Neural crest cell (in vitro differentiated cells): ENCODE results near the gene PAX5. TPM values are rescaled to one million over a fixed set of nuclear protein-coding genes. Genes with fewer than 3 reads are reported as not detected.

Experiments used
- DNase-seq: peaks from one replicate; pipeline ENCODE4 v3.0.0; 2021; ENCODE audit warnings: low read depth, mixed read lengths, low spot score
- H3K27ac Mint-ChIP-seq: one replicate; pipeline ENCODE4 v1.8.0; 2021; ENCODE audit warnings: mild to moderate bottlenecking, mixed read lengths; ENCODE audit not compliant: unreplicated experiment
- H3K27me3 Mint-ChIP-seq: 2 replicates; pipeline ENCODE4 v1.8.0; 2021; ENCODE audit warnings: low read depth, mild to moderate bottlenecking, mixed read lengths
- H3K36me3 Mint-ChIP-seq: 2 replicates; pipeline ENCODE4 v1.8.0; 2021; ENCODE audit warnings: low read depth, mild to moderate bottlenecking, mixed read lengths
- H3K4me1 Mint-ChIP-seq: 2 replicates; pipeline ENCODE4 v1.8.0; 2021; ENCODE audit warnings: mixed read lengths
- H3K4me3 Mint-ChIP-seq: one replicate; pipeline ENCODE4 v1.8.0; 2021; ENCODE audit warnings: mild to moderate bottlenecking, mixed read lengths
- H3K9me3 Mint-ChIP-seq: 2 replicates; pipeline ENCODE4 v1.8.0; 2021; ENCODE audit warnings: mixed read lengths
- CTCF ChIP-seq: fragments of 200-600 bp; sonication (generic); conservative IDR thresholded peaks from 2 replicates; pipeline ENCODE4 v1.5.0; 2021; ENCODE audit warnings: antibody characterized with exemption, mild to moderate bottlenecking
- total RNA-seq: library from RNA; stranded (reverse); gene quantifications from 2 replicates; pipeline ENCODE4 v1.2.1, GENCODE V29; 2021

PAX5 gene
- total RNA-seq, 1 donor from 2014 or later = 19.5 TPM

- Mint-ChIP-seq H3K4me1 (peaks cover 7% of the 10 kb centered on the region), H3K27ac (peak overlapping the region; percentile 41), H3K27me3 (no peaks in the 10 kb centered on the region), H3K9me3 (no peaks in the 10 kb centered on the region), H3K36me3 (no peaks in the 10 kb centered on the region), H3K4me3 (no peak overlapping the region)
- TF ChIP-seq CTCF = no peak
- DNase-seq = no peak
Observed at GRCh38 chr9:36942891-36943290, 91.2 kb downstream of the PAX5 start.

GRCh38 chr9:36941441-36941840 is 92.6 kb downstream of the PAX5 start:
- DNase-seq = no peak
- Mint-ChIP-seq H3K27me3 (no peaks in the 10 kb centered on the region), H3K4me1 (peaks cover 7% of the 10 kb centered on the region), H3K36me3 (no peaks in the 10 kb centered on the region), H3K27ac (no peak overlapping the region), H3K4me3 (no peak overlapping the region), H3K9me3 (no peaks in the 10 kb centered on the region)
- TF ChIP-seq CTCF = no peak

- no peak for TF ChIP-seq CTCF
- peaks cover 7% of the 10 kb centered on the region for H3K4me1 Mint-ChIP-seq
- H3K27me3 Mint-ChIP-seq = no peaks in the 10 kb centered on the region
- H3K9me3 Mint-ChIP-seq = no peaks in the 10 kb centered on the region
- no peak overlapping the region for H3K27ac Mint-ChIP-seq
- DNase-seq = no peak
- no peaks in the 10 kb centered on the region for H3K36me3 Mint-ChIP-seq
- H3K4me3 Mint-ChIP-seq = no peak overlapping the region
Observed at GRCh38 chr9:36940881-36941280, 93.2 kb downstream of the PAX5 start.

- H3K4me1 Mint-ChIP-seq = peaks cover 7% of the 10 kb centered on the region
- no peaks in the 10 kb centered on the region for H3K36me3 Mint-ChIP-seq
- no peaks in the 10 kb centered on the region for H3K9me3 Mint-ChIP-seq
- no peak for DNase-seq
- no peak overlapping the region for H3K27ac Mint-ChIP-seq
- no peaks in the 10 kb centered on the region for H3K27me3 Mint-ChIP-seq
- TF ChIP-seq CTCF = no peak
- no peak overlapping the region for H3K4me3 Mint-ChIP-seq
Observed at GRCh38 chr9:36940500-36940853, 93.6 kb downstream of the PAX5 start.

GRCh38 chr9:36939655-36940499 is 94.2 kb downstream of the PAX5 start:
- no peak overlapping the region for H3K27ac Mint-ChIP-seq
- H3K36me3 Mint-ChIP-seq = no peaks in the 10 kb centered on the region
- no peak for DNase-seq
- peaks cover 7% of the 10 kb centered on the region for H3K4me1 Mint-ChIP-seq
- no peak for TF ChIP-seq CTCF
- H3K9me3 Mint-ChIP-seq = no peaks in the 10 kb centered on the region
- no peak overlapping the region for H3K4me3 Mint-ChIP-seq
- no peaks in the 10 kb centered on the region for H3K27me3 Mint-ChIP-seq
